NCI-H526 (cell line): Measurements from ENCODE around the gene PCDHGA8.
"Not testable (repeated sequence)": the region's sequence is repeated elsewhere in the genome, so short reads cannot be mapped to it uniquely, and the experiment has no call there.

Experiments
- DNase-seq, 2 experiments: peaks; one replicate each; lab custom pipeline; 2025; lab: John Stamatoyannopoulos, UW

Gene PCDHGA8

DNA sequence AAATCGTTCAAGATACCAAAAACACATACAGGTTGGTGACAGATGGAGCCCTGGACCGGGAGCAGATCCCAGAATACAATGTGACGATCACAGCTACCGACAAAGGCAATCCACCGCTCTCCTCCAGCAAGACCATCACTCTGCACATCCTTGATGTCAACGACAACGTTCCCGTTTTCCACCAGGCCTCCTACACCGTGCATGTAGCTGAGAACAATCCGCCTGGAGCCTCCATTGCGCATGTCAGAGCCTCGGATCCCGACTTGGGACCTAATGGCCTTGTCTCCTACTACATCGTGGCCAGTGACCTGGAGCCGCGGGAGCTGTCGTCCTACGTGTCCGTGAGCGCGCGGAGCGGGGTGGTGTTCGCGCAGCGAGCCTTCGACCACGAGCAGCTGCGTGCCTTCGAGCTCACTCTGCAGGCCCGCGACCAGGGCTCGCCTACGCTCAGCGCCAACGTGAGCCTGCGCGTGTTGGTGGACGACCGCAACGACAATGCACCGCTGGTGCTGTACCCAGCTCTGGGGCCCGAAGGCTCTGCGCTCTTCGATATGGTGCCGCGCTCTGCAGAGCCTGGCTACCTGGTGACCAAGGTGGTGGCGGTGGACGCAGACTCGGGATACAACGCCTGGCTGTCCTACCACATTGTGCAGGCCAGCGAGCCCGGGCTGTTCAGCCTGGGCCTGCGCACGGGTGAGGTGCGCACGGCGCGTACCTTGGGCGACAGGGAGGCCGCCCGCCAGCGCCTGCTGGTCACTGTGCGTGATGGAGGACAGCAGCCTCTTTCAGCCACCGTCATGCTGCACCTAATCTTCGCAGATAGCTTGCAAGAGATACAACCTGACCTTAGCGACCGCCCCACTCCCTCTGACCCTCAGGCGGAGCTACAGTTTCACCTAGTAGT lies 20.6 kb upstream of the PCDHGA8 start:
- no peak for DNase-seq

DNA sequence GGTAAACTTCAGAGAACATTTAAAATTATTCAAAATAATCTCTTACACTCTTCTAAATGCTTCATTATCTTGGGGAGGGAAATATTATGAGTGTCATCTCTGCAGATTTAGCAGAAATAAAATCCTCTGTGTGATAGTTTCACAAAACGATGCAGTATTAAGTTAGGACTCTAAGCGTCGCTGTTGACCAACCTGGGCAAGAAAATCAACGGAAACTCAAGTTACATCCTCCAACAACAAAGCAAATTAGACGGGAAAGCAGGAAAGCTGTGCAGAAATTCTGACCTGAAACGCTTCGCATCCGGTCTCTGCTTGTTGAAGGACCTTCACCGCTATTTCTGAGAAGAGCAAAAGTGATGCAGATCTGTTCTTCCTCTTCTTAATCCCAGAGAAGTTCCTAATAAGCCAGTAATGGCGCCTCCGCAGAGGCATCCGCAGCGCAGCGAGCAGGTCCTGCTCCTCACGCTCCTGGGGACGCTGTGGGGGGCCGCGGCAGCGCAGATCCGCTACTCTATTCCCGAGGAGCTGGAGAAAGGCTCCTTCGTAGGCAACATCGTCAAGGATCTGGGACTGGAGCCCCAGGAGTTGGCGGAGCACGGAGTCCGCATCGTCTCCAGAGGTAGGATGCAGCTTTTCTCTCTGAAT lies 18.6 kb upstream of the PCDHGA8 start, which contains the start of gene PCDHGA6:
Gene PCDHGA6 (plus strand): TSS at position 219 of the 645 bp plus-strand sequence. CDS start 193 bp downstream, at position 412.
- DNase-seq, result no peak

DNA sequence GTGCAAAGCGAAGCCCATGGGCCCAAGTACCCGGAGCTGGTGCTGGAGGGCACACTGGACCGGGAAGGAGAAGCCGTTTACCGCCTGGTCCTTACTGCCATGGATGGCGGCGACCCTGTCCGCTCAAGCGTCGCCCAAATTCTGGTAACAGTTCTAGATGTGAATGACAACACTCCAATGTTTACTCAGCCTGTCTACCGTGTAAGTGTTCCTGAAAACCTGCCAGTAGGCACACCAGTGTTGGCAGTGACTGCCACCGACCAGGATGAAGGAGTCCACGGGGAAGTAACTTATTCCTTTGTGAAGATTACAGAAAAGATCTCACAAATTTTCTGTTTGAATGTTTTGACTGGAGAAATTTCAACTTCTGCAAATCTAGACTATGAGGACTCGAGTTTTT lies 17.8 kb upstream of the PCDHGA8 start:
- DNase-seq, result no peak

DNA sequence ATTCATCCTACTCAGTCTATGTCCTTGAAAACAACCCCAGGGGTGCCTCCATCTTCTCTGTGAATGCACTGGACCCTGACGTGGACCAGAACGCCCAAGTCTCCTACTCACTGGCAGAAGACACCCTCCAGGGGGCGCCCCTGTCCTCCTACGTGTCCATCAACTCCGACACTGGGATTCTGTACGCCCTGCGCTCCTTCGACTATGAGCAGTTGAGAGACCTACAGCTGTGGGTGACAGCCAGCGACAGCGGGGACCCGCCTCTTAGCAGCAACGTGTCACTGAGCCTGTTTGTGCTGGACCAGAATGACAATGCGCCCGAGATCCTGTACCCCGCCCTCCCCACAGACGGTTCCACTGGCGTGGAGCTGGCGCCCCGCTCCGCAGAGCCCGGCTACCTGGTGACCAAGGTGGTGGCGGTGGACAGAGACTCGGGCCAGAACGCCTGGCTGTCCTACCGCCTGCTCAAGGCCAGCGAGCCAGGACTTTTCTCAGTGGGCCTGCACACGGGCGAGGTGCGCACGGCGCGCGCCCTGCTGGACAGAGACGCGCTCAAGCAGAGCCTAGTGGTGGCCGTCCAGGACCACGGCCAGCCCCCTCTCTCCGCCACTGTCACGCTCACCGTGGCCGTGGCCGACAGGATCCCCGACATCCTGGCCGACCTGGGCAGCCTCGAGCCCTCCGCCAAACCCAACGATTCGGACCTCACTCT lies 16.8 kb upstream of the PCDHGA8 start:
- DNase-seq, result peak in 1 of 2 experiments; percentile 14

DNA sequence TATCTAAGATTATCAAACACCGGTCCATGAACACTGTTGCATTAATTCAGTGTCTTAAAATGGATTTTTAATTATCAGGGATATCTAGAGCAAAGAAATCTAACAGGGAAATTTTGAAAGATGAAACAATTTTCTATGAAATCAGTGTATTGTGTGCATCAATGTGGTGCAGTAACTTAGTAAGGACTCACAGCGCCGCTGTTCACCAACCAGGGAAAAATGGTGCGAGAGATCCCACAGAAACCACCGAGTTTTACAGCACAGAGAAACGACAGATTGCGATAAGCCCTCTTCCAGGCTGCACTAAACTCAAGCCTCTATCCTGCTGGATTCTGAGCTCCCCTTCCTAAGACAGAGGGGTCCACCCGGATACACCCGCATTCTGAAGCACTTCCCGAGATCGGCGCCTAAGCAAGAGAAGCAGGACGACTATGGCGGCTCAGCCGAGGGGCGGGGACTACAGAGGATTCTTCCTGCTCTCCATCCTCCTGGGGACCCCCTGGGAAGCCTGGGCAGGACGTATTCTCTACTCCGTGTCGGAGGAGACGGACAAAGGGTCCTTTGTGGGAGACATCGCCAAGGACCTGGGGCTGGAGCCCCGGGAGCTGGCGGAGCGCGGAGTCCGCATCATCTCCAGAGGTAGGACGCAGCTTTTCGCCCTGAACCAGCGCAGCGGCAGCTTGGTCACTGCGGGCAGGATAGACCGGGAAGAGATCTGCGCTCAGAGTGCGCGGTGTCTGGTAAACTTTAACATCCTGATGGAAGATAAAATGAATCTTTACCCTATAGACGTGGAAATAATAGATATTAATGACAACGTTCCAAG lies 9.8 kb upstream of the PCDHGA8 start, which contains the start of gene PCDHGA7:
Gene PCDHGA7 (plus strand): TSS at position 274 of the 826 bp plus-strand sequence. CDS start 158 bp downstream, at position 432.
- DNase-seq, result no peak

DNA sequence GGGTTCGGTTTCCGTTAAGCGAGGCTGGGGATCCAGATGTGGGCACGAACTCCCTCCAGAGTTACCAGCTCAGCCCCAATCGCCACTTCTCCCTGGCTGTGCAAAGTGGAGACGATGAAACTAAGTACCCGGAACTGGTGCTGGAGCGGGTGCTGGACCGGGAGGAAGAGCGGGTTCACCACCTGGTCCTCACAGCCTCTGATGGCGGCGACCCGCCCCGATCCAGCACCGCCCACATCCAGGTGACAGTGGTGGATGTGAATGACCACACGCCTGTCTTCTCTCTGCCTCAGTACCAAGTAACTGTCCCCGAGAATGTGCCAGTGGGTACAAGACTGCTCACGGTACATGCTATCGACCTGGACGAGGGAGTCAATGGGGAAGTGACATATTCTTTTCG lies 9.1 kb upstream of the PCDHGA8 start:
- no peak for DNase-seq

DNA sequence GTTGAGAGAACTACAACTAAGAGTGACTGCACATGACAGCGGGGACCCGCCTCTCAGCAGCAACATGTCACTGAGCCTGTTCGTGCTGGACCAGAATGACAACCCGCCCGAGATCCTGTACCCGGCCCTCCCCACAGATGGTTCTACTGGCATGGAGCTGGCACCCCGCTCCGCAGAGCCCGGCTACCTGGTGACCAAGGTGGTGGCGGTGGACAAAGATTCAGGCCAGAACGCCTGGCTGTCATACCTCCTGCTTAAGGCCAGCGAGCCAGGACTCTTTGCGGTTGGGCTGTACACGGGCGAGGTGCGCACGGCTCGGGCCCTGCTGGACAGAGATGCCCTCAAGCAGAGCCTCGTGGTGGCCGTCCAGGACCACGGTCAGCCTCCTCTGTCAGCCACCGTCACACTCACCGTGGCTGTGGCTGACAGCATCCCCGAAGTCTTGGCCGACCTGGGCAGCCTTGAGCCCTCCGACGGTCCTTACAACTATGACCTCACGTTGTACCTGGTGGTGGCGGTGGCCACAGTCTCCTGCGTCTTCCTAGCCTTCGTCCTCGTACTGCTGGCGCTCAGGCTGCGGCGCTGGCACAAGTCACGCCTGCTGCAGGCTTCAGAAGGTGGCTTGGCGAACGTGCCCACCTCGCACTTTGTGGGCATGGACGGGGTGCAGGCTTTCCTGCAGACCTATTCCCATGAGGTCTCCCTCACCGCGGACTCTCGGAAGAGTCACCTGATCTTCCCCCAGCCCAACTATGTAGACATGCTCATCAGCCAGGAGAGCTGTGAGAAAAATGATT lies 7.8 kb upstream of the PCDHGA8 start:
- no peak for DNase-seq

DNA sequence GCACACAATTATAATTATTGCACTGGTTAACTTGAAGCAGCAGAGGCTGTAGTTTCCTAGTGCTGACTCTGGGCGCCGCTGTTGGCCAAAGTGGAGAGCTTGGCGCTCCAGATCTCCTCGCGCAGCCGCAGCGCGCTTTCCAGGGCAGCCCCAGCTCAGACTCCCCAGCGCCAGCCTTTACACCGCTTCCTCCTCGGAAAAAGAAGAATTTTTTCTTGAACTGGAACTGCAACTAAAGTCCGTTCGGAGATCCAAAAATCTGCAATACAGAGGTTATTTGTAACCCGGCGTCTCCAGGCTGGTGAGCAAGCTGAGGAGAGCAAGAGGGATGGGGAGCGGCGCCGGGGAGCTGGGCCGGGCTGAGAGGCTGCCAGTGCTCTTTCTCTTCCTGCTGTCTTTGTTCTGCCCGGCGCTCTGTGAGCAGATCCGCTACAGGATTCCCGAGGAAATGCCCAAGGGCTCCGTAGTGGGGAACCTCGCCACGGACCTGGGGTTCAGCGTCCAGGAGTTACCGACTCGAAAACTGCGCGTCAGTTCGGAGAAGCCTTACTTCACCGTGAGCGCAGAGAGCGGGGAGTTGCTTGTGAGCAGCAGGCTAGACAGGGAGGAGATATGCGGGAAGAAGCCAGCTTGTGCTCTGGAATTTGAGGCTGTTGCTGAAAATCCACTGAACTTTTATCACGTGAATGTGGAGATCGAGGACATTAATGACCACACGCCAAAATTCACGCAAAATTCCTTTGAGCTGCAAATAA lies 4.7 kb upstream of the PCDHGA8 start, which contains the start of gene PCDHGB4:
Gene PCDHGB4 (plus strand): TSS at position 142 of the 755 bp plus-strand sequence. CDS start 187 bp downstream, at position 329.
- DNase-seq, result not testable (repeated sequence)

DNA sequence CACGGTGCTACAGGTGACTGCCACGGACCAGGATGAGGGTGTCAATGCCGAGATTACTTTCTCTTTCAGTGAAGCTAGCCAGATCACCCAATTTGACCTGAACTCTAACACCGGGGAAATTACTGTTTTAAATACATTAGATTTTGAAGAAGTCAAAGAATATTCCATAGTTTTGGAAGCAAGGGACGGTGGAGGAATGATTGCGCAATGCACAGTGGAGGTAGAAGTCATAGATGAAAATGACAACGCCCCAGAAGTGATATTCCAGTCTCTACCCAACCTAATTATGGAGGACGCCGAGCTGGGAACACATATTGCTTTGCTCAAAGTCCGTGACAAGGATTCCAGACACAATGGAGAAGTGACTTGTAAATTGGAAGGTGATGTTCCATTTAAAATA lies 3.8 kb upstream of the PCDHGA8 start:
- no peak for DNase-seq

DNA sequence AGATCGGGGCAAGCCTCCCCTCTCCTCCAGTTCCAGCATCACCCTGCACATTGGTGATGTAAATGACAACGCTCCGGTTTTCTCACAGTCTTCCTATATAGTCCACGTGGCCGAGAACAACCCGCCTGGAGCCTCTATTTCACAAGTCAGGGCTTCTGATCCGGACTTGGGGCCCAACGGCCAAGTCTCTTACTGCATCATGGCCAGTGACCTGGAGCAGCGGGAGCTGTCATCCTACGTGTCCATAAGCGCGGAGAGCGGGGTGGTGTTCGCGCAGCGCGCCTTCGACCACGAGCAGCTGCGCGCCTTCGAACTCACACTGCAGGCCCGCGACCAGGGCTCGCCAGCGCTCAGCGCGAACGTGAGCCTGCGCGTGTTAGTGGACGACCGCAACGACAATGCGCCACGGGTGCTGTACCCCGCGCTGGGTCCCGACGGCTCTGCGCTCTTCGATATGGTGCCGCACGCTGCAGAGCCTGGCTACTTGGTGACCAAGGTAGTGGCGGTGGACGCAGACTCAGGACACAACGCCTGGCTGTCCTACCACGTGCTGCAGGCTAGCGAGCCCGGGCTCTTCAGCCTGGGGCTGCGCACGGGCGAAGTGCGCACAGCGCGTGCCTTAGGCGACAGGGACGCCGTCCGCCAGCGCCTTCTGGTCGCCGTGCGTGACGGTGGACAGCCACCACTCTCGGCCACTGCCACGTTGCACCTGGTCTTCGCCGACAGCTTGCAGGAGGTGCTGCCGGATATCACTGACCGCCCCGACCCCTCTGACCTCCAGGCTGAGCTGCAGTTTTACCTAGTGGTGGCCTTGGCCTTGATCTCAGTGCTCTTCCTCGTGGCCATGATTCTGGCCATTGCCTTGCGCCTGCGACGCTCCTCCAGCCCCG lies 3.0 kb upstream of the PCDHGA8 start:
- DNase-seq, result no peak

DNA sequence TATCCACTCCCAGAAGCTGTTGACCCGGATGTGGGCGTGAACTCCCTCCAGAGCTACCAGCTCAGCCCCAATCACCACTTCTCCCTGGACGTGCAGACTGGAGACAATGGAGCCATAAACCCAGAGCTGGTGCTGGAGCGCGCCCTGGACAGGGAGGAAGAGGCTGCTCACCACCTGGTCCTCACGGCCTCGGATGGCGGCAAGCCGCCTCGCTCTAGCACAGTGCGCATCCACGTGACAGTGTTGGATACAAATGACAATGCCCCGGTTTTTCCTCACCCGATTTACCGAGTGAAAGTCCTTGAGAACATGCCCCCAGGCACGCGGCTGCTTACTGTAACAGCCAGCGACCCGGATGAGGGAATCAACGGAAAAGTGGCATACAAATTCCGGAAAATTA lies 834 bp downstream of the PCDHGA8 start:
- no peak for DNase-seq

DNA sequence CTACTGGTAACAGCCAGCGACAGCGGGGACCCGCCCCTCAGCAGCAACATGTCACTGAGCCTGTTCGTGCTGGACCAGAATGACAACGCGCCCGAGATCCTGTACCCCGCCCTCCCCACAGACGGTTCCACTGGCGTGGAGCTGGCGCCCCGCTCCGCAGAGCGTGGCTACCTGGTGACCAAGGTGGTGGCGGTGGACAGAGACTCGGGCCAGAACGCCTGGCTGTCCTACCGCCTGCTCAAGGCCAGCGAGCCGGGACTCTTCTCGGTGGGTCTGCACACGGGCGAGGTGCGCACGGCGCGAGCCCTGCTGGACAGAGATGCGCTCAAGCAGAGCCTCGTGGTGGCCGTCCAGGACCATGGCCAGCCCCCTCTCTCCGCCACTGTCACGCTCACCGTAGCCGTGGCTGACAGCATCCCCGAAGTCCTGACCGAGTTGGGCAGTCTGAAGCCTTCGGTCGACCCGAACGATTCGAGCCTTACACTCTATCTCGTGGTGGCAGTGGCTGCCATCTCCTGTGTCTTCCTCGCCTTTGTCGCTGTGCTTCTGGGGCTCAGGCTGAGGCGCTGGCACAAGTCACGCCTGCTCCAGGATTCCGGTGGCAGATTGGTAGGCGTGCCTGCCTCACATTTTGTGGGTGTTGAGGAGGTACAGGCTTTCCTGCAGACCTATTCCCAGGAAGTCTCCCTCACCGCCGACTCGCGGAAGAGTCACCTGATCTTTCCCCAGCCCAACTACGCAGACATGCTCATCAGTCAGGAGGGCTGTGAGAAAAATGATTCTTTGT lies 2.2 kb downstream of the PCDHGA8 start:
- DNase-seq, result not testable (repeated sequence)

DNA sequence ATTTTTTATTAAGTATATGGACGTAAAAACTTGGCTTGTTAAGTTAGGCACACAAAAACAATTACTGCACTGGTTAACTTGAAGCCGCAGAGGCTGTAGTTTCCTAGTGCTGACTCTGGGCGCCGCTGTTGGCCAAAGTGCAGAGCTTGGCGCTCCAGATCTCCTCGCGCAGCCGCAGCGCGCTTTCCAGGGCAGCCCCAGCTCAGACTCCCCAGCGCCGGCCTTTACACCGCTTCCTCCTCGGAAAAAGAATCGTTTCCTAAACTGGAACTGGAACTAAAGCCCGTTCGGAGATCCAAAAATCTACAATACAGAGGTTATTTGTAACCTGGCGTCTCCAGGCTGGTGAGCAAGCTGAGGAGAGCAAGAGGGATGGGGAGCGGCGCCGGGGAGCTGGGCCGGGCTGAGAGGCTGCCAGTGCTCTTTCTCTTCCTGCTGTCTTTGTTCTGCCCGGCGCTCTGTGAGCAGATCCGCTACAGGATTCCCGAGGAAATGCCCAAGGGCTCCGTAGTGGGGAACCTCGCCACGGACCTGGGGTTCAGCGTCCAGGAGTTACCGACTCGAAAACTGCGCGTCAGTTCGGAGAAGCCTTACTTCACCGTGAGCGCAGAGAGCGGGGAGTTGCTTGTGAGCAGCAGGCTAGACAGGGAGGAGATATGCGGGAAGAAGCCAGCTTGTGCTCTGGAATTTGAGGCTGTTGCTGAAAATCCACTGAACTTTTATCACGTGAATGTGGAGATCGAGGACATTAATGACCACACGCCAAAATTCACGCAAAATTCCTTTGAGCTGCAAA lies 5.5 kb downstream of the PCDHGA8 start, which contains the start of gene PCDHGB5:
Gene PCDHGB5 (plus strand): TSS at position 192 of the 796 bp plus-strand sequence. CDS start 181 bp downstream, at position 373.
- not testable (repeated sequence) for DNase-seq

DNA sequence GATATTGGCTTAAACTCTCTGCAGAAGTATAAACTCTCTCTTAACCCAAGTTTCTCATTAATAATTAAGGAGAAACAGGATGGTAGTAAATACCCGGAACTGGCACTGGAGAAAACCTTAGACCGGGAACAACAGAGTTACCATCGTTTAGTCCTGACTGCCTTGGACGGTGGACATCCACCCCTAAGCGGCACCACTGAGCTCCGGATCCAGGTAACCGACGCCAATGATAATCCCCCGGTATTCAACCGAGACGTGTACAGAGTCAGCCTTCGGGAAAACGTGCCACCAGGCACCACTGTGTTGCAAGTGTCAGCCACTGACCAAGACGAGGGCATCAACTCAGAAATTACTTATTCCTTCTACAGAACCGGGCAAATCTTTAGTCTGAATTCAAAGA lies 6.2 kb downstream of the PCDHGA8 start:
- no peak for DNase-seq

DNA sequence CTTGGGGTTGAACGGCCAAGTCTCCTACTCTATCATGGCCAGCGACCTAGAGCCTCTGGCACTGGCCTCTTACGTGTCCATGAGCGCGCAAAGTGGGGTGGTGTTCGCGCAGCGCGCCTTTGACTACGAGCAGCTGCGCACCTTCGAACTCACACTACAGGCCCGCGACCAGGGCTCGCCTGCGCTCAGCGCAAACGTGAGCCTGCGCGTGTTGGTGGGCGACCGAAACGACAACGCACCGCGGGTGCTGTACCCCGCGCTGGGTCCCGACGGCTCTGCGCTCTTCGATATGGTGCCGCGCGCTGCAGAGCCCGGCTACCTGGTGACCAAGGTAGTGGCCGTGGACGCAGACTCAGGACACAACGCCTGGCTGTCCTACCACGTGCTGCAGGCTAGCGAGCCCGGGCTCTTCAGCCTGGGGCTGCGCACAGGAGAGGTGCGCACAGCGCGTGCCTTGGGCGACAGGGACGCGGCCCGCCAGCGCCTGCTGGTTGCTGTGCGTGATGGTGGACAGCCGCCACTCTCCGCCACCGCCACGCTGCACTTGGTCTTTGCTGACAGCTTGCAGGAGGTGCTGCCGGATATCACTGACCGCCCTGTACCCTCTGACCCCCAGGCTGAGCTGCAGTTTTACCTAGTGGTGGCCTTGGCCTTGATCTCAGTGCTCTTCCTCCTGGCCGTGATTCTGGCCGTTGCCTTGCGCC lies 7.3 kb downstream of the PCDHGA8 start:
- DNase-seq, result no peak

DNA sequence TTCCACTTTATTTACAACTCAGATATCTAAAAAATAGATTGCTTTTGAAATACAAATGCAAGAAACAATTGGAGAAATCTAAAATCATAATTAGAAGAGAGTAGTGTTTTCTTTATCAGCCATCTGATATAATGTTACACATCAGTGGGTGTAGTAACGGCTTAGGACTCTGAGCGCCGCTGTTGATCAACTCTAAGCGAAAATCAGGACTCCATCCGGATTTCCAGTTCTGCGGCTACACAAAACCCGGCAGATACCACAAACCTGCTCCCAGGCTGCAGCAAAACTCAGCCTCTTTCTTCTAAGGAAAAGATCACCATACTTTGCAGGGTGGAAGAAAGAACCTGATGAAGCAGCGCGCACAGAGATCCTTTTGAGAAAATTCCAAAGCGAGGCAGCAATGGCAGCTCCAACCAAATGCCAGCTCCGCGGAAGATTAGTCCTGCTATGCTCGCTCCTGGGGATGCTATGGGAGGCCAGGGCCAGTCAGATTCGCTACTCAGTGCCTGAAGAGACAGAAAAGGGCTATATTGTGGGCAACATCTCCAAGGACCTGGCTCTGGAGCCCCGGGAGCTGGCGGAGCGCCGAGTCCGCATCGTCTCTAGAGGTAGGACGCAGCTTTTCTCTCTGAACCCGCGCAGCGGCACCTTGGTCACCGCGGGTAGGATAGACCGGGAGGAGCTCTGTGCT lies 10.3 kb downstream of the PCDHGA8 start, which contains the start of gene PCDHGA9:
Gene PCDHGA9 (plus strand): TSS at position 226 of the 691 bp plus-strand sequence. CDS start 175 bp downstream, at position 401.
- peak; percentile 6 to 52 for DNase-seq
